GM19328 (cell line): ENCODE measurements around the gene RAB11FIP4.

Experiments used
- ATAC-seq: cut with Tn5 transposase; IDR thresholded peaks from one replicate; pipeline ENCODE4 v1.9.1; 2021; ENCODE audit warnings: mild to moderate bottlenecking, moderate library complexity; ENCODE audit not compliant: unreplicated experiment

RAB11FIP4 gene

GRCh38 chr17:31385428-31386285, 5.8 kb upstream of the RAB11FIP4 start:
- ATAC-seq, result no peak

GRCh38 chr17:31386542-31387075, 4.9 kb upstream of the RAB11FIP4 start:
- no peak for ATAC-seq

GRCh38 chr17:31387438-31387837, 4.0 kb upstream of the RAB11FIP4 start:
- no peak for ATAC-seq

GRCh38 chr17:31388351-31388750, 3.1 kb upstream of the RAB11FIP4 start:
- ATAC-seq, result no peak

- ATAC-seq, result no peak
These were observed 2.5 kb upstream of the RAB11FIP4 start for GRCh38 chr17:31388770-31389656.

- no peak for ATAC-seq
These were observed 1.7 kb upstream of the RAB11FIP4 start for GRCh38 chr17:31389657-31390381.

GRCh38 chr17:31390426-31390747, 1.1 kb upstream of the RAB11FIP4 start:
- no peak for ATAC-seq

- no peak for ATAC-seq
These were observed 553 bp upstream of the RAB11FIP4 start for GRCh38 chr17:31390748-31391495.

- ATAC-seq, result no peak
These were observed 754 bp downstream of the RAB11FIP4 start for GRCh38 chr17:31392002-31392855.

- no peak for ATAC-seq
These were observed 1.6 kb downstream of the RAB11FIP4 start for GRCh38 chr17:31392856-31393748.

- no peak for ATAC-seq
These were observed 2.3 kb downstream of the RAB11FIP4 start for GRCh38 chr17:31393749-31394146.

GRCh38 chr17:31394544-31394943, 3.1 kb downstream of the RAB11FIP4 start:
- no peak for ATAC-seq

- ATAC-seq, result no peak
These were observed 5.9 kb downstream of the RAB11FIP4 start for GRCh38 chr17:31397256-31397939.

- no peak for ATAC-seq
These were observed 7.2 kb downstream of the RAB11FIP4 start for GRCh38 chr17:31398381-31399311.

GRCh38 chr17:31400481-31400950, 9.0 kb downstream of the RAB11FIP4 start:
- ATAC-seq, result no peak

GRCh38 chr17:31401456-31402254, 10.2 kb downstream of the RAB11FIP4 start:
- no peak for ATAC-seq
